ENCODE measurements around the gene KAT6B. TPM values are rescaled to one million over a fixed set of nuclear protein-coding genes. Genes with fewer than 3 reads are reported as not detected.

Gene KAT6B
- total RNA-seq, 1 experiment from 2014 or later = 21.8 TPM

DNA sequence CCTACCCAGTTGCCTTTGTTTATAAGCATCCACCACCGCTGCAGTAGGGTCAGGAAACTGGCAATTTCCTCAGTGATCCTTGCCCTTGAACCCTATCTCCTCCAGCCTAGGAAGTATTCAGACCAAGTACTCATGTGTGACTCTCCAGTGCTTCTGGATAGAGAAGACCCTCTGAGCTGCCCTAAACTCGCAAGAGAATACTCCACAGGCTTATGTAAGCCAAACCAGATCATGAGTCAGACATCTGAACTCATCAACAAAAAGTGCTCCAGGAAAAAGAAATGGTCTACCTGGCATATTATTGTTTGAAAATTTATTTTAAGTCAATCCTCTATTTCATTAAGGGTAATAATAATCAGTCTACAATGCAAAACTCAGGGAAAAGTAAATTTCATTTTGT is 101.3 kb downstream of the KAT6B start:
- ChIA-PET POLR2A (ENCODE audit: low non-redundant PET) (no interaction called here), CTCF (interaction anchor here (0.7 kb wide), 1 partner anchor 13 kb away, joined by 3 read pairs; no protein-coding TSS in a partner anchor)
- intact Hi-C loops (cut with micrococcal nuclease; ENCODE audit: unreplicated experiment) = no loop called here
- BruUV-seq (replicated peaks) = no TSS peak
- peaks cover 55% of the 10 kb centered on the region for H3K4me1 ChIP-seq (ENCODE audit: insufficient read depth, low read length, poor library complexity, severe bottlenecking)
- H3K4me3 ChIP-seq (ENCODE audit: low read depth, low read length, poor library complexity, severe bottlenecking) = no peak overlapping the region
- H3K9me3 ChIP-seq (ENCODE audit: low read depth, low read length, poor library complexity, severe bottlenecking) = no peaks in the 10 kb centered on the region
- no peaks in the 10 kb centered on the region for H3K27me3 ChIP-seq (replicated peaks; ENCODE audit: insufficient read depth, low read depth, low read length, poor library complexity)
- TF ChIP-seq, protein P1, sequence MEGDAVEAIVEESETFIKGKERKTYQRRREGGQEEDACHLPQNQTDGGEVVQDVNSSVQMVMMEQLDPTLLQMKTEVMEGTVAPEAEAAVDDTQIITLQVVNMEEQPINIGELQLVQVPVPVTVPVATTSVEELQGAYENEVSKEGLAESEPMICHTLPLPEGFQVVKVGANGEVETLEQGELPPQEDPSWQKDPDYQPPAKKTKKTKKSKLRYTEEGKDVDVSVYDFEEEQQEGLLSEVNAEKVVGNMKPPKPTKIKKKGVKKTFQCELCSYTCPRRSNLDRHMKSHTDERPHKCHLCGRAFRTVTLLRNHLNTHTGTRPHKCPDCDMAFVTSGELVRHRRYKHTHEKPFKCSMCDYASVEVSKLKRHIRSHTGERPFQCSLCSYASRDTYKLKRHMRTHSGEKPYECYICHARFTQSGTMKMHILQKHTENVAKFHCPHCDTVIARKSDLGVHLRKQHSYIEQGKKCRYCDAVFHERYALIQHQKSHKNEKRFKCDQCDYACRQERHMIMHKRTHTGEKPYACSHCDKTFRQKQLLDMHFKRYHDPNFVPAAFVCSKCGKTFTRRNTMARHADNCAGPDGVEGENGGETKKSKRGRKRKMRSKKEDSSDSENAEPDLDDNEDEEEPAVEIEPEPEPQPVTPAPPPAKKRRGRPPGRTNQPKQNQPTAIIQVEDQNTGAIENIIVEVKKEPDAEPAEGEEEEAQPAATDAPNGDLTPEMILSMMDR (conservative IDR thresholded peaks at IDR 0.05; ENCODE audit: low read depth, low read length) = no peak
- TF ChIP-seq EZH2 (IDR thresholded peaks at IDR 0.05; ENCODE audit: borderline replicate concordance, low read depth, low read length, poor library complexity, severe bottlenecking) = no peak
- H3K27ac ChIP-seq (ENCODE audit: low read depth, low read length, poor library complexity, severe bottlenecking) = no peak overlapping the region
- no peaks in the 10 kb centered on the region for H3K36me3 ChIP-seq (ENCODE audit: insufficient read depth, low read length, poor library complexity, severe bottlenecking)
- no peak for DNase-seq (ENCODE audit: low spot score)

DNA sequence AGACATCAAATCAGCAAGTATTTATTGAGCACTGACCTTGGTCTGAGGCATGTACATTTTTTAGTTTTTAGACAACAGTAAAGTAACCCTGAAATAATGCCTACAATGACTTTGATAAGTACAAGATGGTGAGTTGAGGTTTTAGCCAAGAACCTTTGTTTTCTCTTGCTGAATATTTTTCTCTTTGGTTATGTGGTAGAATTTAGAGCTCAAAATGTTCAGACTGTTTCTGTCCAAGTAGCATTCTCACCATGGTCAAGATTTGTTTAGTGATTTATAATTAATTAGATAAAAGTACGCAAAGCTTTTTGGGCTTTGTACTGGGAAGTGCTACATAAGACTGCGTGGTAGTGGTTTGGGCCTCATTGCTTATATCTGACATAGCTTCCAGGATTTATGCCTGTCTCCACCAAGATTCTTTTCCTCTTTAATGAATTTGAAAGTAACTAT is 102.4 kb downstream of the KAT6B start:
- ChIA-PET CTCF (interaction anchor here (0.6 kb wide), 1 partner anchor 677 kb away, joined by 6 read pairs; no protein-coding TSS in a partner anchor), POLR2A (ENCODE audit: low non-redundant PET) (no interaction called here)
- Histone ChIP-seq H3K9me3 (ENCODE audit: low read depth, low read length, poor library complexity, severe bottlenecking) (no peaks in the 10 kb centered on the region), H3K4me3 (ENCODE audit: low read depth, low read length, poor library complexity, severe bottlenecking) (no peak overlapping the region), H3K27ac (ENCODE audit: low read depth, low read length, poor library complexity, severe bottlenecking) (no peak overlapping the region), H3K27me3 (replicated peaks; ENCODE audit: insufficient read depth, low read depth, low read length, poor library complexity) (no peaks in the 10 kb centered on the region), H3K4me1 (ENCODE audit: insufficient read depth, low read length, poor library complexity, severe bottlenecking) (peaks cover 45% of the 10 kb centered on the region), H3K36me3 (ENCODE audit: insufficient read depth, low read length, poor library complexity, severe bottlenecking) (no peaks in the 10 kb centered on the region)
- no peak for DNase-seq (ENCODE audit: low spot score)
- BruUV-seq (replicated peaks) = no TSS peak
- intact Hi-C loops (cut with micrococcal nuclease; ENCODE audit: unreplicated experiment) = no loop called here
- no peak for TF ChIP-seq EZH2 (IDR thresholded peaks at IDR 0.05; ENCODE audit: borderline replicate concordance, low read depth, low read length, poor library complexity, severe bottlenecking)
- TF ChIP-seq, protein P1 (conservative IDR thresholded peaks at IDR 0.05; ENCODE audit: low read depth, low read length) = no peak

DNA sequence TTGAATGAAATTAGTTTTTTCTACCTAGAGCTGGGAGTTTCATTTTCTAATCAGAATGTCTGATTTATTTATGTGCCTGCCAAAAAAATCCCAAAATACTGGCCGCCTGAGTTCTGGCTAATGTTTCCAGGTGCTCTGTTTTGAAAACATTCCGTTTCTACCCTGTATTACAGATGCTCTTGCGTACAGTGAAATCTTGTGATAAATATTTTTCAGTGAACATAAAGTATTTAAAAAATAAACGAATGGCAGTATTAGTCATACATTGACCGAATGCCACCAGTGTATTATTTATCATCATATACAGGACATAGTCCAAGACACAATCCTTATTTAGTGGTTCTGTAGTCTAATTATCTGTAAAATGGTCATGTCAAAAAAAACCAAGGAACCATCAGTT is 102.8 kb downstream of the KAT6B start:
- DNase-seq (ENCODE audit: low spot score) = no peak
- POLR2A ChIA-PET (ENCODE audit: low non-redundant PET) = no interaction called here
- no peaks in the 10 kb centered on the region for H3K36me3 ChIP-seq (ENCODE audit: insufficient read depth, low read length, poor library complexity, severe bottlenecking)
- CTCF ChIA-PET = no interaction called here
- H3K4me3 ChIP-seq (ENCODE audit: low read depth, low read length, poor library complexity, severe bottlenecking) = no peak overlapping the region
- no peaks in the 10 kb centered on the region for H3K27me3 ChIP-seq (replicated peaks; ENCODE audit: insufficient read depth, low read depth, low read length, poor library complexity)
- no peak for TF ChIP-seq EZH2 (IDR thresholded peaks at IDR 0.05; ENCODE audit: borderline replicate concordance, low read depth, low read length, poor library complexity, severe bottlenecking)
- TF ChIP-seq, protein P1 (conservative IDR thresholded peaks at IDR 0.05; ENCODE audit: low read depth, low read length) = no peak
- intact Hi-C loops (cut with micrococcal nuclease; ENCODE audit: unreplicated experiment) = no loop called here
- no TSS peak for BruUV-seq (replicated peaks)
- H3K27ac ChIP-seq (ENCODE audit: low read depth, low read length, poor library complexity, severe bottlenecking) = no peak overlapping the region
- no peaks in the 10 kb centered on the region for H3K9me3 ChIP-seq (ENCODE audit: low read depth, low read length, poor library complexity, severe bottlenecking)
- H3K4me1 ChIP-seq (ENCODE audit: insufficient read depth, low read length, poor library complexity, severe bottlenecking) = peaks cover 40% of the 10 kb centered on the region

Data from A673 (cell line).